ENCODE results near the gene LPIN3.

DNA sequence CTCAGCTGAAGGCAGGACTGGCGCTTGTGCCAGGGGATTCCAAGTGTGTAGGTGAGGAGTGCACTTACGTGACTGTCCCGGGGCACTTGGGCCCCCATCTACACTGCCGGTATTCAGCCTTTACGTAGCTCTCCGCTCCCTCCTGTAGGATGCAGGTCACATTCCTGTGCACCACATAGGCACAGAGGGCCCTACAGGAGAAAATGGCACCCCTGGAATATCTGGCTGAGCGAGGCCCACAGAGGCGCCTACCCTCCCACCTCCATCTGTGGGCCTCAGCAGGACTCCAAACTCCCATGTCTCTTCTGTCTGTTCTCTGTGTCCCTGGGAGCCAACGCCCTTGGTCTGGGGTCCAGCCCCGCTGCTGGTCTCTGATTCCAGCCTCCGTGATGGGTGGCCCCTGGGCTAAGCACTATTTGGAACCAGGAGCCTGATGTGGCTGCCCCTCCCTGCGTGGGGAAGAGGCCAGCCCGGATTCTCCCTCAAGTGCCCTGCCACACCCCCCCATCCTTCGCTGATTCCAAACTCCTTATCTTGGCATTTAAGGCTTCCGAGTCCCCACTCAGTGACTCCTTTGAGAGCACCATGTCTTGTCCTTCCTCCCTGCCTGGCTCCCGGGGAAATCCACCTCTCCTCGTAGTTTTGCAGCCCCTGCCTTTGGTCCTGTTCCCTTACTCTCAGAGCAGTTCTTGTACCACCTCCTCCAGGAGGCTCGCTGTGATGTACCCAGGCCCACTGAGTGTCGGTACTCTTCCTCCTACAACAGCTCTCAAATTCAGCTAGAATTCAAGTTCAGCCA lies 24.5 kb downstream of the LPIN3 start:
- TF ChIP-seq, protein P1, sequence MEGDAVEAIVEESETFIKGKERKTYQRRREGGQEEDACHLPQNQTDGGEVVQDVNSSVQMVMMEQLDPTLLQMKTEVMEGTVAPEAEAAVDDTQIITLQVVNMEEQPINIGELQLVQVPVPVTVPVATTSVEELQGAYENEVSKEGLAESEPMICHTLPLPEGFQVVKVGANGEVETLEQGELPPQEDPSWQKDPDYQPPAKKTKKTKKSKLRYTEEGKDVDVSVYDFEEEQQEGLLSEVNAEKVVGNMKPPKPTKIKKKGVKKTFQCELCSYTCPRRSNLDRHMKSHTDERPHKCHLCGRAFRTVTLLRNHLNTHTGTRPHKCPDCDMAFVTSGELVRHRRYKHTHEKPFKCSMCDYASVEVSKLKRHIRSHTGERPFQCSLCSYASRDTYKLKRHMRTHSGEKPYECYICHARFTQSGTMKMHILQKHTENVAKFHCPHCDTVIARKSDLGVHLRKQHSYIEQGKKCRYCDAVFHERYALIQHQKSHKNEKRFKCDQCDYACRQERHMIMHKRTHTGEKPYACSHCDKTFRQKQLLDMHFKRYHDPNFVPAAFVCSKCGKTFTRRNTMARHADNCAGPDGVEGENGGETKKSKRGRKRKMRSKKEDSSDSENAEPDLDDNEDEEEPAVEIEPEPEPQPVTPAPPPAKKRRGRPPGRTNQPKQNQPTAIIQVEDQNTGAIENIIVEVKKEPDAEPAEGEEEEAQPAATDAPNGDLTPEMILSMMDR (IDR thresholded peaks at IDR 0.05) = no peak
- TF ChIP-seq POLR2A (IDR thresholded peaks at IDR 0.05) = no peak

All from uterus (tissue), 2 donors.